Stimulated activated CD8-positive, alpha-beta memory T cell treated with anti-CD3 and anti-CD28 coated beads, Interleukin-2, amount 100 ng/mL, for 48 hours (primary cell): ENCODE results near the gene RAMAC.
"Not testable (repeated sequence)": the region's sequence is repeated elsewhere in the genome, so short reads cannot be mapped to it uniquely, and the experiment has no call there.

Source experiments
- DNase-seq, 2 donors: peaks; one replicate each; pipeline ENCODE4 v3.0.0-alpha.2; 2020; ENCODE audit warnings: low read depth in 2 of 2

The RAMAC gene

GRCh38 chr15:83014205-83014653 is 28.2 kb downstream of the RAMAC start:
- DNase-seq: no peak

- DNase-seq: no peak
These were observed 29.4 kb downstream of the RAMAC start for GRCh38 chr15:83015361-83015760.

GRCh38 chr15:83016906-83017305 is 30.9 kb downstream of the RAMAC start:
- no peak for DNase-seq

- DNase-seq: no peak
These were observed 32.4 kb downstream of the RAMAC start for GRCh38 chr15:83018436-83018835.

GRCh38 chr15:83030021-83030420 is 44.0 kb downstream of the RAMAC start:
- no peak for DNase-seq

GRCh38 chr15:83031234-83031633 is 45.2 kb downstream of the RAMAC start:
- not testable (repeated sequence) for DNase-seq

GRCh38 chr15:83036253-83036652 is 50.2 kb downstream of the RAMAC start:
- DNase-seq: no peak

- DNase-seq: no peak
These were observed 53.2 kb downstream of the RAMAC start for GRCh38 chr15:83039206-83039605.
